Mesothelial cell of epicardium (in vitro differentiated cells): ENCODE measurements around the gene IDUA. TPM values are rescaled to one million over a fixed set of nuclear protein-coding genes. Genes with fewer than 3 reads are reported as not detected.

Experiments used
- DNase-seq, 2 experiments: peaks; one replicate each; pipeline ENCODE4 v3.0.0; 2021; ENCODE audit warnings: low spot score in 2 of 2; ENCODE audit not compliant: unreplicated experiment in 2 of 2
- H3K27ac Mint-ChIP-seq: 2 replicates; pipeline ENCODE4 v1.8.0; 2021; ENCODE audit warnings: mixed read lengths
- H3K27me3 Mint-ChIP-seq: 2 replicates; pipeline ENCODE4 v1.8.0; 2021; ENCODE audit warnings: low read depth, mixed read lengths
- H3K36me3 Mint-ChIP-seq: 2 replicates; pipeline ENCODE4 v1.8.0; 2021; ENCODE audit warnings: mixed read lengths
- H3K4me1 Mint-ChIP-seq: 2 replicates; pipeline ENCODE4 v1.8.0; 2021; ENCODE audit warnings: mixed read lengths
- H3K4me3 Mint-ChIP-seq: 2 replicates; pipeline ENCODE4 v1.8.0; 2021; ENCODE audit warnings: mild to moderate bottlenecking, moderate library complexity, mixed read lengths
- H3K9me3 Mint-ChIP-seq: 2 replicates; pipeline ENCODE4 v1.8.0; 2021; ENCODE audit warnings: mixed read lengths
- total RNA-seq: library from RNA; stranded (reverse); gene quantifications from 3 replicates; pipeline ENCODE4 v1.2.1, GENCODE V29; 2021
- TF ChIP-seq, protein P1 (sequence below): fragments of 200-600 bp; sonication (generic); IDR thresholded peaks from one replicate; pipeline ENCODE4 v1.5.0; 2021; ENCODE audit warnings: antibody characterized with exemption; ENCODE audit not compliant: unreplicated experiment

IDUA gene
- total RNA-seq, 1 donor from 2014 or later: 68.6 TPM

DNA sequence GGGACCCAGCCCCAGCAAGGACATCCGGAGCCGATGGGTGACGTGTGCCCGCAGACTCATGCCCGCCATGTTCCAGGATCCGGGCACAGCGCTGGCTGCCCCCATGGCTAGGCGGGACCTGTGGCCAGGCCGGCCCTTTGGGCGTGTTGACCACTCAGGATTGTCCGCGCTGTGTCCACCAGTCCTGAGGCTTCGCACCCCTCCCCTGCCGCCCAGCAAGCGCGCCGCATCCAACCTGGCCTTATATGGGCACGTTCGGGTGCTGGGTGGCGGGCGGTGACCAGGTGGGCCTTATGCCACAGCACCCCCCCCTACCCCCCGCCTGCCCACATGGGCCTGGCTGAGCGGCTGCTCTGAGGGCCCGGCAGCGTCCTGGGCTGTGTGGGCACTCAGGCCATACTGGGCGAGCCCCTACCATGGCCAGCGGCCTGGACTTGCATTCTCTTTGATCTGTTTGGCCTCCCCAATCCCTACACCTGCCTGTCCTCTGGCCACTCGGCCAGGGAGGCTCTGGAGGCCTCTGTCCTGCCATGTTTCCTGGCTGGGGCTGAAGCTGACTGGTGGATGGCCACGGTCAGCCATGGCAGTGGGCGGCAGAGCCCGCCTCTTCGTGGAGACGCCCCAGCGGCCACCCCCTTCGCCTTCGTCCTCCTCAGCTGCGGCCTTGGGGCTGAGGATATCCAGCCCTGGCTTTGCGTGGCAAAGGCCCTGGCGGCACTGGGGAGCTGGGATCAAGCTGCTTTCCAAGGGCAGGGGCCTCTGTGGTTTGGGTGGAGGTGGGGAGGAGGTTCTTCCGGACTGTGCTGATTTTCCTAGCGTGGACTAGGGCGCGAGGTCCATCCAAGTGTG, 26.6 kb downstream of the IDUA start:
- TF ChIP-seq, protein P1, sequence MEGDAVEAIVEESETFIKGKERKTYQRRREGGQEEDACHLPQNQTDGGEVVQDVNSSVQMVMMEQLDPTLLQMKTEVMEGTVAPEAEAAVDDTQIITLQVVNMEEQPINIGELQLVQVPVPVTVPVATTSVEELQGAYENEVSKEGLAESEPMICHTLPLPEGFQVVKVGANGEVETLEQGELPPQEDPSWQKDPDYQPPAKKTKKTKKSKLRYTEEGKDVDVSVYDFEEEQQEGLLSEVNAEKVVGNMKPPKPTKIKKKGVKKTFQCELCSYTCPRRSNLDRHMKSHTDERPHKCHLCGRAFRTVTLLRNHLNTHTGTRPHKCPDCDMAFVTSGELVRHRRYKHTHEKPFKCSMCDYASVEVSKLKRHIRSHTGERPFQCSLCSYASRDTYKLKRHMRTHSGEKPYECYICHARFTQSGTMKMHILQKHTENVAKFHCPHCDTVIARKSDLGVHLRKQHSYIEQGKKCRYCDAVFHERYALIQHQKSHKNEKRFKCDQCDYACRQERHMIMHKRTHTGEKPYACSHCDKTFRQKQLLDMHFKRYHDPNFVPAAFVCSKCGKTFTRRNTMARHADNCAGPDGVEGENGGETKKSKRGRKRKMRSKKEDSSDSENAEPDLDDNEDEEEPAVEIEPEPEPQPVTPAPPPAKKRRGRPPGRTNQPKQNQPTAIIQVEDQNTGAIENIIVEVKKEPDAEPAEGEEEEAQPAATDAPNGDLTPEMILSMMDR: no peak
- no peaks in the 10 kb centered on the region for H3K9me3 Mint-ChIP-seq
- H3K4me1 Mint-ChIP-seq: peaks cover 10% of the 10 kb centered on the region
- DNase-seq: no peak
- peaks cover 14% of the 10 kb centered on the region for H3K27me3 Mint-ChIP-seq
- H3K4me3 Mint-ChIP-seq: peak overlapping the region; percentile 55
- H3K36me3 Mint-ChIP-seq: no peaks in the 10 kb centered on the region
- no peak overlapping the region for H3K27ac Mint-ChIP-seq

DNA sequence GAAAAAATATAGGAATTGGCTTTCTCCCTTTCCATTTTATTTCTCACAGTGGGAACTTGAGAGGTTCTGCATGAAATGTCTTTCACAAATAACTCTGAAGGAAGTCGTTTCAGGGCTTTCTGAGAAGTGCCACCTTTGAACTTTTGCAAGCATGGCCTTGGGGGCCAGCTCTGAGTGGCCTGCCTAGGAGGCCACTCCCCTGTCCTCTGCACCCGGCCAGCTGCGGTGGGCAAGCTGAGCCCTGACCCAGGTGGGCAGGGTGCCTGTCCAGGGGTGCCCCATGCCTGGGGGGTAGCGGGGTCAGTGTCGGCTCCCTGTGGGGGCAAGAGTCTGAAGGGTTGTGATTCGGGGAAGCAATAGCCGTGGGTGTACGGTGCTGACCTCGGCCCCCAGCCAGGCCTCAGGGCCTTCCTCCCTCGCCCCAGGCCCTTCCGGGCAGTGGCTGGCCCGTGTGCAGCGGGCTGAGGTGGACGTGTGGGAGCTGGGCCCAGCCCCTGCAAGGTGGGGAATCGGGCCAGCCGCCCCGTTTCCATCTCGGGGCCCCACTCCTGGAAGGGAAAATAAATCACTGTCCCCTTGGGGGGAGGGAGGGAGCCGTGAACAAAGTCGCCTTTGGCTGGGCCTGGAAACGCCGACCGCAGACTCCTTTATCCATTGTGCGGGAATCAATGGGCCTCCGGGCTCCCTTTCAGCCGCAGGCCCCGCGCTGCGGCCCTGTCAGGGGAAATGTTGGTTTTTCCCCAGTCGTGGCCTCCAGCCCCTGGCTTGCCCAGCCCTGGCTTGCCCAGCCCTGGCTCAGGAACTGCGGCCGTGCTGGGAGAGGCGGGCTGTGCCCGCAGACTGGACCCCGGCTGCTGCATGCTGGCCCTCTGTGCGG, 27.7 kb downstream of the IDUA start:
- Mint-ChIP-seq H3K4me3 (peak overlapping the region; percentile 47), H3K27ac (no peak overlapping the region), H3K9me3 (no peaks in the 10 kb centered on the region), H3K27me3 (peaks cover 6% of the 10 kb centered on the region), H3K36me3 (no peaks in the 10 kb centered on the region), H3K4me1 (peaks cover 10% of the 10 kb centered on the region)
- DNase-seq: no peak
- TF ChIP-seq, protein P1: no peak

DNA sequence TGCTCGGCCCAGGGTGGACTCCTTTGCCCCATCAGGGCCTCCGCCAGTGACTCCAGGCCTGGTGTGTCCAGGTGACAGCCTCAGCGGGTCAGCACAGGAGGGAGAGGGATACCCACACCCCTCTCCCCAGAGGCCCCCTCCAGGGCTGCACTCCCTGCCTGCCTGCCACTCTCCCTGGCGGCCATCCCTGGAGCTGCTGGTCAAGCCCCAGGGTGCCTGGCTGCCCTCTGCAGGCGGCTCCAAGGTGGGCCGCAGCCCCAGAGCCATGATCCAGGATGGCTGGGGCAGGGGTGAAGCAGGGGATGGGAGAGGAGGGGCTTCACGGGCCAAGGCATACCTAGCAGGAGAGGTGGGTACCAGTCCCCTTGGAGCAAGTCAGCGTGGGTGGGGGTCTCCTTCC, 28.3 kb downstream of the IDUA start:
- Mint-ChIP-seq H3K36me3 (no peaks in the 10 kb centered on the region), H3K27ac (no peak overlapping the region), H3K4me1 (peaks cover 16% of the 10 kb centered on the region), H3K9me3 (no peaks in the 10 kb centered on the region), H3K4me3 (no peak overlapping the region), H3K27me3 (peaks cover 5% of the 10 kb centered on the region)
- TF ChIP-seq, protein P1: no peak
- no peak for DNase-seq

DNA sequence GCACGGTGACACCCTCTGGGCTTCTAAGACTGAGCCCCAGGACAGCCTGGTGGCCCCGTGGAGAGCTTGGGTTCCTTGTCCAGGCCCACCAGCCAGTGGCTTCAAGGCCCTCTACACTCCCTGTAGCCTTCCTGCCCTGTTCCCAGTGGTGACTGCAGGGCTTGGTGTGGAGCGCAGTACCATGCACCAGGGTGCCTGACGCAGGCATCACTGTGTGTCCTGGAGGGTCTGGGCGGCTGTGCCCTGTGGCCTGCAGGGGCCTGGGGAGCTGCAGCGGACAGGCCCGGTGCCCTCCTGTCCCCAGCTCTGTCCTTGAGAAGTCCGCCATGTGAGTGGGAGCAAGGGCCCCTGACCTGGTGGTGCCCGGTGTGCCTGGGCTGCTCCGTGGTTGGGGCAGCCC, 28.9 kb downstream of the IDUA start:
- H3K4me1 Mint-ChIP-seq: peaks cover 11% of the 10 kb centered on the region
- H3K4me3 Mint-ChIP-seq: no peak overlapping the region
- no peak overlapping the region for H3K27ac Mint-ChIP-seq

DNA sequence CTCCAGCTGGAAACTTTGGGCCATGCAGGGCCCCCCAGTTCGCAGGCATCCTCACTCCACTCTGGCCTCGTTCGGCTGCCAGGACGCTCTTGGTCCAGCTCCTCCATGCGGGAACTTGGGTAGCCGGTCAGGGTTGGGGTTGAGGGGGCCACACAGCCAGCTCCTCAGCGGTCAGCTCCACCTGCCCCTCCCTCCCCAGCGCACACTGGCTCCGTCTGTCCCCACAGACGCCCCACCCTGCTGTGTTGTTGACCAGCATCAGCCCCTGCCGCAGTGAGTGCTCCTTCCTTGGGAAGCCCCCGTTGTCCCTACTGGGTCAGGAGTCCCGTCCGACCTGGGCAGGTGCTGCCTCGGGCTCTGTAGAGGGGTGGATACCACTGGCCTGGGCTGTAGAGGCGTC, 30.4 kb downstream of the IDUA start:
- Mint-ChIP-seq H3K27me3 (no peaks in the 10 kb centered on the region), H3K27ac (no peak overlapping the region), H3K9me3 (no peaks in the 10 kb centered on the region), H3K4me1 (peaks cover 11% of the 10 kb centered on the region), H3K4me3 (no peak overlapping the region), H3K36me3 (no peaks in the 10 kb centered on the region)
- DNase-seq: no peak
- TF ChIP-seq, protein P1: no peak

More for the DNA sequence above, 28.9 kb downstream of the IDUA start:
- H3K27me3 Mint-ChIP-seq: no peaks in the 10 kb centered on the region
- no peaks in the 10 kb centered on the region for H3K9me3 Mint-ChIP-seq
- no peak for DNase-seq
- TF ChIP-seq, protein P1: no peak
- no peaks in the 10 kb centered on the region for H3K36me3 Mint-ChIP-seq
